Measurements from ENCODE around the gene PRXL2B.
"Not testable (repeated sequence)": the region's sequence is repeated elsewhere in the genome, so short reads cannot be mapped to it uniquely, and the experiment has no call there.

Gene PRXL2B

GRCh38 chr1:2566101-2567045 is 20.2 kb upstream of the PRXL2B start:
- no peak for DNase-seq

- DNase-seq, result no peak
Measured at GRCh38 chr1:2567083-2567679, 19.4 kb upstream of the PRXL2B start.

GRCh38 chr1:2568187-2568816 is 18.3 kb upstream of the PRXL2B start:
- DNase-seq, result not testable (repeated sequence)

GRCh38 chr1:2569060-2569459 is 17.5 kb upstream of the PRXL2B start:
- DNase-seq, result no peak

- not testable (repeated sequence) for DNase-seq
Measured at GRCh38 chr1:2569703-2570102, 16.9 kb upstream of the PRXL2B start.

DNA sequence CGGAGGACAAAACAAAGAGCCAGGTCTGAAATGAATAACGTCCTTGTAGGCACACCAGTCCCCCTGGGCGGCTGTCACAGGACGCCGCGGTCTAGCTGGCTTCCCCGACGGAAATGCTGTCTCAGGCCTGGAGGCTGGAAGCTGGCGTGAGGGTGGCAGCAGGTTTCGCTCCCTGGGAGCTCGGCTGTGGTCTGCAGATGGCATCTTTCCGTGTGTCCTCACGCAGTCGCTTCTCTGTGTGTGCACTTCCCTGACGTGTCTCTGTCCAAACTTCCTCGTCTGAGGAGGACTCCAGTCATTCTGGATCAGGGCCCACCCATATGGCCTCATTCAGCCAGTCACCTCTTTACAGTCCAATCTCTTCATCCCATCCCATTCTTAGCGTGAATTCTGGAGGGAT is 16.2 kb upstream of the PRXL2B start:
- no peak for DNase-seq

GRCh38 chr1:2571348-2571747 is 15.2 kb upstream of the PRXL2B start:
- no peak for DNase-seq

- no peak for DNase-seq
Measured at GRCh38 chr1:2573250-2573920, 13.2 kb upstream of the PRXL2B start.

- DNase-seq, result no peak
Measured at GRCh38 chr1:2574350-2574749, 12.2 kb upstream of the PRXL2B start.

GRCh38 chr1:2575801-2576663 is 10.5 kb upstream of the PRXL2B start:
- DNase-seq, result no peak

DNA sequence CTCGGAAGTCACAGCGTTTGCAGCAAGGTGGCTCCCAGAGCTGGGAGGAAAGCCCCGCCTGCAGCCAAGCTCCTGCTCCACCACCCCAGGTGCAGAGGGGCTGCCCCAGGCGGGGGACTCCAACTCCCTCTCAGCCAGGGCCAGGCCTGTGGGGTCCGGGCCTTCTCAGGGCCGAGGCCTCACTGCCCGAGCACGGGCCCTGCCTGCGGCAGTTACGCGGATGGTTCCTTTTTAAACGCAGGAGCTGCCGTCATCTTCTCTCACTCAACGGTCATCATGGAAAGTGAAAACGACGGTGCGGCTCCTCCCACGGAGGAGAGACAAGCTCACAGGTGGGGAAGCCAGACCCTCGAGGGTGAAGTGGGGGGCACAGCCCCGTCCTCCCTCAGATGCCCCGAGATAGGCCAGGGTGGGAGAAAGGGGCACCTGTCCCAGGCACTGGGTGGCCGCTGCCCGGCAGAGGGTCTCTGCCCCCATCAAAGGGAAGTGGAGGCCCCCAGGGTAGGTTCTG is 9.0 kb upstream of the PRXL2B start:
- DNase-seq, result not testable (repeated sequence)

DNA sequence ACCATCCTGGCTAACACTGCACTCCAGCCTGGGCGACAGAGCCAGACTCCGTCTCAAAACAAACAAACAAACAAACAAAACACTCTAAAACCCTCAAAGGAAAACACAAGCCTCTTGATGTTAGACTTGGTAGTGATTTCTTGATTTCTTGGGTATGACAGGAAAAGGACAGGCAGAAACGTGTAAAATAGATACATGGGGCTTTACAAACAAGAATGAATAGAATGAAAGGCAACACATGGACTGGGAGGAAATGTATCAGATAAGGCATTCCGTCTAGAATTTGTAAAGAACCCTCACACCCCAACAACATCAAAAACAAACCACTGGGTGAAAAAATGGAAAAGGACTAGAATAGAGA is 7.8 kb upstream of the PRXL2B start:
- DNase-seq, result no peak

DNA sequence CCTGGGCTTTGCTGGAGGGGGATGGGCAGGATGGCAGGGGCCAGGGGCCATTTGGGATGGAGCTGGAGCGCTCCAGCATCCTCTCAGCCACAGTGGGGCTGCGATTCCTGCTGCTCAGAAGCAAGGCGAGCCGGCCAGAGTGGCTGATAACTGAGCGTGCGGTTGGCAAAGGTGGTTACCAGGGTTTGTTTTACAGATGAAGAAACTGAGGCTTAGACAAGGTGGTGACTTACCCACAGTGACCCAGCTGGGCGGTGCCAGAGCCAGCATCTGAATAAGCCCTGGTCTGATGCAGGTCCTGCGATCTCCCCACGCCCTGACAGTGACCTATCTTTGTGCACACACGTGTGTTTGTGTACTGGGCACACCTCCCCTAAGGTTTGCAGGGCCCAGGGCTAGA is 5.9 kb upstream of the PRXL2B start:
- DNase-seq, result no peak

DNA sequence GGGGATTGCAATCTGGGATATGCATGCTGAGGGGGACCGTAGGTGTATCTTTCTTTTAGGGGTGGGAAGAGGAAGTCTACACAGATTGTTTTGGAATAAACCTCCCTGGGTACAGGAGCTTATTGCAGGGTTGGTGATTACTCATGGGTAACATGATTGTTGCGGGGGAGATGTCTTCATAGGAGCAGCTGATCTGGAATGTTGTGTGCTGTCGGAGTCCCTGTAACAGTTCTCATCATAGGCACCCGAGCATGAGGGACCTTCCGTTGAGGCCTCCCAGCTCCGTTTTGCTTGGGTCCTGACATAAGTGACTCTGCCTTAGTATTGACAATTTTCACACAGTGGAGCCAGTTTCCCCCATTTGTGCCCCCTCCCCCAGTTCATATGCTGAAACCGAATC is 4.2 kb upstream of the PRXL2B start:
- DNase-seq, result no peak

DNA sequence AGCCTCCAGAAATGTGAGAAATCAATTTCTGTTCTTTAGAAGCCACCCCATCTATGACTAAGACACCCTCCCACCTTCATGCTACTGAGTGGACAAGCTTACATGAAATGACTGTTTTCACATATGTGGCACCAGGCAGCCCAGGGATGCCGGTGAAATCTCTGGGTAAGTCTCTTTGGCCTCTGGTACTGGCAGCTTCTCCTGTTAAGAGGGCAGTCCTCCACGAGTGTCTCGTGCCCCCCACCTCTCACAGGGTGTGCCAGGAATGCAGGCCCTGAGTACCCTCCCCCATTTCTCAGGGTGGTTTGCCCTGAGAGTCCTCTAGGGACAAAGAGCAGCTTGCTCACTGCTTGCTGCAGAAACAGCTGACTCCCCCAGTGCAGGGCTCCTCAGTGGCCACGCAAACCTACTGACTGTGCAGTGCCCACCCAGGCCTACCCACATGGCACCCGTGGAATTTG is 3.2 kb upstream of the PRXL2B start:
- no peak for DNase-seq

DNA sequence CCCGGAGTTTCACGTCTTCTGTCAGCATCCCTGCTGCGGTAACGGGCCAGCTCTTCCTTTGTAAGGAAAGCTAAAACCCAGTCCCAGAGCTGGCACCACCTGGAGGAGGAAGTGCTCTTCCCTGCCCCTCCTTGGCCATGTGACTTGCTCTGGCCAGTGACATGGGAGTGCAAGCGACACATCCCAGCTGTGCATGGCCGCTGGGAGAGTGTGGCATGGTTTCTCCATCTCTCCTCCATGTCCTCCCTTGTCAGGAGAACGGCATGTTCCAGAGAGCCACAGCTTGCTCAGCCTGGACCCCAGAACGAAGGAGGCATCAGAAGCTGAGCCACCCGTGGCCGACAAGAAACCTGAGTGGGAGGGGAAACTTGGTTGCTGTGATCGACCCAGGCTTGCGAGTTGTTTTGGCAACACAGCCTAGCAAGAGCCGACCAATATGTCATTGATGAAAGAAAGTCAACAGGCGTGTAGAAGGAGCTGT is 2.7 kb upstream of the PRXL2B start:
- DNase-seq, result no peak

DNA sequence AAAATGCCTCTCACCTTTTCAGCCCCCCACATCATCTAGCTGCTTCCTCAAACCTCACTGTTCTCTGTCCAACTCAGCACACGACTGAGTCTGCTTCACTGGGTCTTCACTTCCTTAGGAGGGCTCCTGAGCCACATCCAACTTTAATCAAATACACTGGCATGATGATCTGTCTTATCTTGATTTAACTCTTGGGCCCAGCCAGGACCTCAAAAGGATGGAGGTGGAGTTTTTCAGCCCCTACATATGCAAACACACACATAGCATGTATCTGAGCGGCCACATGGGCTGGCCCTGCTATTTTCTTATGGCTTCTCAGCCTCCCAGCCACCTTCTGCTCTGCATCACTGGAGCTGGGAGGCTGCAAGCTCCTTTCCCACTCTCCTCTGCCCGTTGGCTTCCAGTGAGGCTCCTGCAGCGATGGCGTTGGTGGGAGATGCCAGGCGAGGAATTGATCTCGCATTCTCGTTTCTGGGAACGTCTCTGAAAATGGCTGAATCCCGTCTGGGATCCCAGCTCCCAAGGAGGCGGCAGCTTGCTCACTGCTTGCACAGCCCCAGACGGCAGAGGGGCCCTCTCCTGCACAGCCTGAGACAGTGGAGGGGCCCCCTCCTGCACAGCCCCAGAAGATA is 1.8 kb upstream of the PRXL2B start:
- no peak for DNase-seq

- DNase-seq, result no peak
Measured at GRCh38 chr1:2585318-2586092, 1.1 kb upstream of the PRXL2B start.

DNA sequence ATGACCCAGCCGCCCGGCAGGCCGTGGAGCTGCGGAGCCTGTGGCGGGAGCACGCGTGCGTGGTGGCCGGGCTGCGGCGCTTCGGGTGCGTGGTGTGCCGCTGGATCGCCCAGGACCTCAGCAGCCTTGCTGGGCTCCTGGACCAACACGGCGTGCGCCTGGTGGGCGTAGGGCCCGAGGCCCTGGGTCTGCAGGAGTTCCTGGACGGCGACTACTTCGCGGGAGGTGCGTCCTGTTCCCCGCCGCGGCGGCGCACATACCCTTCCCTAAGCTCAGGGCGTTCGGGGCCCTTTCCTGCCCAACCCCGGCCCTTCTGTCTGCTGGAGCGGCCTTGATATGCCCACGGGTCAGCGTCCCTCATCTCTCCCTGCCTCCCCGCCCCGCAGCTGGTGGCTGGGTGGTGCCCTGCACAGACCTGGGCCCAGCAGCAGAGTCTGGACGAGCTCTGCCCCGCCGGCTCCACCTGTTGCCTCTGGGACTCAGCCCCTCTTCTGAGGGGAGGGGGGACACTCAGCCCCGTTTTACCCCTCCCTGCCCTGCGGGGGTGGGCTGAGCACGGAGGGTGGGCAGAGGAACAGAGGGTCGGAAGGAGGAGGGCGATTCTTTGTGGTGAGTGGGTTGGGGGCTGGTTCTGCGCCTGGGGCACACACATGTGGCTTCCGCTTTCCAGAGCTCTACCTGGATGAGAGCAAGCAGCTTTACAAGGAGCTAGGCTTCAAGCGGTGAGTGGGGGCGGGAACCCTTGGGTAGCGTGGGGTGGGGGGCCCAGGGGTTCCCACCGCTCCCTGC is 688 bp downstream of the PRXL2B start:
- no peak for DNase-seq

Data from NCI-H524 treated with DMSO at 0.1 percent for 48 hours (cell line).